ENCODE results near the gene STAG1.

STAG1 gene

GRCh38 chr3:136664771-136665170 lies 87.4 kb downstream of the STAG1 start:
- H3K4me3 ChIP-seq (ENCODE audit: low read depth, low read length) = no peak overlapping the region
- no peak for TF ChIP-seq CTCF (IDR thresholded peaks at IDR 0.05; ENCODE audit: borderline replicate concordance, insufficient read depth, low read depth, low read length)

GRCh38 chr3:136661282-136661681 lies 90.9 kb downstream of the STAG1 start:
- no peak for TF ChIP-seq CTCF (IDR thresholded peaks at IDR 0.05; ENCODE audit: borderline replicate concordance, insufficient read depth, low read depth, low read length)

GRCh38 chr3:136658946-136659682 lies 93.1 kb downstream of the STAG1 start:
- TF ChIP-seq CTCF (IDR thresholded peaks at IDR 0.05; ENCODE audit: borderline replicate concordance, insufficient read depth, low read depth, low read length) = no peak
- H3K4me3 ChIP-seq (ENCODE audit: low read depth, low read length) = no peak overlapping the region

More at GRCh38 chr3:136661282-136661681, 90.9 kb downstream of the STAG1 start:
- no peak overlapping the region for H3K4me3 ChIP-seq (ENCODE audit: low read depth, low read length)

GRCh38 chr3:136657526-136657925 lies 94.7 kb downstream of the STAG1 start:
- TF ChIP-seq CTCF (IDR thresholded peaks at IDR 0.05; ENCODE audit: borderline replicate concordance, insufficient read depth, low read depth, low read length) = no peak

GRCh38 chr3:136653628-136654027 lies 98.5 kb downstream of the STAG1 start:
- H3K4me3 ChIP-seq (ENCODE audit: low read depth, low read length) = no peak overlapping the region
- TF ChIP-seq CTCF (IDR thresholded peaks at IDR 0.05; ENCODE audit: borderline replicate concordance, insufficient read depth, low read depth, low read length) = no peak

More at GRCh38 chr3:136657526-136657925, 94.7 kb downstream of the STAG1 start:
- H3K4me3 ChIP-seq (ENCODE audit: low read depth, low read length) = no peak overlapping the region

GRCh38 chr3:136651581-136651980 lies 100.6 kb downstream of the STAG1 start:
- H3K4me3 ChIP-seq (ENCODE audit: low read depth, low read length) = no peak overlapping the region
- TF ChIP-seq CTCF (IDR thresholded peaks at IDR 0.05; ENCODE audit: borderline replicate concordance, insufficient read depth, low read depth, low read length) = no peak

GRCh38 chr3:136650461-136650860 lies 101.7 kb downstream of the STAG1 start:
- TF ChIP-seq CTCF (IDR thresholded peaks at IDR 0.05; ENCODE audit: borderline replicate concordance, insufficient read depth, low read depth, low read length) = no peak
- no peak overlapping the region for H3K4me3 ChIP-seq (ENCODE audit: low read depth, low read length)
